ENCODE results near the gene SDK1. TPM values are rescaled to one million over a fixed set of nuclear protein-coding genes. Genes with fewer than 3 reads are reported as not detected.

Gene SDK1
- total RNA-seq, 1 donor from 2014 or later = 225 TPM

GRCh38 chr7:4124556-4125477 lies 823.8 kb downstream of the SDK1 start:
- Mint-ChIP-seq H3K4me3 (ENCODE audit: unreplicated experiment) (no peak overlapping the region), H3K4me1 (ENCODE audit: low read depth, unreplicated experiment) (peaks cover 7% of the 10 kb centered on the region), H3K36me3 (ENCODE audit: unreplicated experiment) (peaks cover 42% of the 10 kb centered on the region), H3K27me3 (ENCODE audit: unreplicated experiment) (peaks cover 18% of the 10 kb centered on the region), H3K9me3 (ENCODE audit: unreplicated experiment) (peaks cover 23% of the 10 kb centered on the region), H3K27ac (ENCODE audit: unreplicated experiment) (peak overlapping the region; percentile 50)
- no peak for DNase-seq
- TF ChIP-seq CTCF (IDR thresholded peaks at IDR 0.05; ENCODE audit: partially characterized antibody, unreplicated experiment) = no peak

GRCh38 chr7:4127909-4128560 lies 827.0 kb downstream of the SDK1 start:
- peak overlapping the region; percentile 52 for H3K27ac Mint-ChIP-seq (ENCODE audit: unreplicated experiment)
- no peak for DNase-seq
- no peak for TF ChIP-seq CTCF (IDR thresholded peaks at IDR 0.05; ENCODE audit: partially characterized antibody, unreplicated experiment)
- H3K36me3 Mint-ChIP-seq (ENCODE audit: unreplicated experiment) = peaks cover 35% of the 10 kb centered on the region
- peaks cover 22% of the 10 kb centered on the region for H3K27me3 Mint-ChIP-seq (ENCODE audit: unreplicated experiment)
- no peak overlapping the region for H3K4me3 Mint-ChIP-seq (ENCODE audit: unreplicated experiment)
- peaks cover 24% of the 10 kb centered on the region for H3K9me3 Mint-ChIP-seq (ENCODE audit: unreplicated experiment)
- peaks cover 11% of the 10 kb centered on the region for H3K4me1 Mint-ChIP-seq (ENCODE audit: low read depth, unreplicated experiment)

- H3K4me1 Mint-ChIP-seq (ENCODE audit: low read depth, unreplicated experiment) = peaks cover 12% of the 10 kb centered on the region
- H3K4me3 Mint-ChIP-seq (ENCODE audit: unreplicated experiment) = no peak overlapping the region
- TF ChIP-seq CTCF (IDR thresholded peaks at IDR 0.05; ENCODE audit: partially characterized antibody, unreplicated experiment) = no peak
- no peak for DNase-seq
- H3K9me3 Mint-ChIP-seq (ENCODE audit: unreplicated experiment) = peaks cover 27% of the 10 kb centered on the region
- no peak overlapping the region for H3K27ac Mint-ChIP-seq (ENCODE audit: unreplicated experiment)
- peaks cover 21% of the 10 kb centered on the region for H3K27me3 Mint-ChIP-seq (ENCODE audit: unreplicated experiment)
- peaks cover 29% of the 10 kb centered on the region for H3K36me3 Mint-ChIP-seq (ENCODE audit: unreplicated experiment)
These were observed 828.5 kb downstream of the SDK1 start for GRCh38 chr7:4129481-4130122.

GRCh38 chr7:4131063-4131462 lies 830.0 kb downstream of the SDK1 start:
- no peak overlapping the region for H3K27ac Mint-ChIP-seq (ENCODE audit: unreplicated experiment)
- no peak overlapping the region for H3K4me3 Mint-ChIP-seq (ENCODE audit: unreplicated experiment)
- H3K36me3 Mint-ChIP-seq (ENCODE audit: unreplicated experiment) = peaks cover 20% of the 10 kb centered on the region
- peaks cover 19% of the 10 kb centered on the region for H3K9me3 Mint-ChIP-seq (ENCODE audit: unreplicated experiment)
- no peak for TF ChIP-seq CTCF (IDR thresholded peaks at IDR 0.05; ENCODE audit: partially characterized antibody, unreplicated experiment)
- peaks cover 24% of the 10 kb centered on the region for H3K4me1 Mint-ChIP-seq (ENCODE audit: low read depth, unreplicated experiment)
- H3K27me3 Mint-ChIP-seq (ENCODE audit: unreplicated experiment) = peaks cover 13% of the 10 kb centered on the region
- no peak for DNase-seq
